Liver (tissue), 3 donors: Measurements from ENCODE around the gene BCL2L11.

Source experiments
- ATF3 ChIP-seq: IDR thresholded peaks from 2 replicates; pipeline ENCODE4 v1.6.1; 2016; ENCODE audit warnings: antibody characterized with exemption
- CTCF ChIP-seq: fragments of 150-350 bp; IDR thresholded peaks from 2 replicates; pipeline ENCODE4 v1.5.1; 2017; ENCODE audit warnings: improper control_type of control experiment, low read depth, low read length; ENCODE audit not compliant: missing input control
- FOXA1 ChIP-seq: IDR thresholded peaks from 2 replicates; pipeline ENCODE4 v1.6.1; 2016; ENCODE audit warnings: antibody characterized with exemption
- HNF4G ChIP-seq: IDR thresholded peaks from 2 replicates; pipeline ENCODE4 v1.6.1; 2016; ENCODE audit warnings: antibody characterized with exemption
- YY1 ChIP-seq: IDR thresholded peaks from 2 replicates; pipeline ENCODE4 v1.6.1; 2016; ENCODE audit warnings: antibody characterized with exemption, mild to moderate bottlenecking
- TF ChIP-seq, protein P1 (sequence below): IDR thresholded peaks from 2 replicates; pipeline ENCODE4 v1.6.1; 2016; ENCODE audit warnings: antibody characterized with exemption, mild to moderate bottlenecking
- donor health status: healthy.
- donor health status: healthy.

- TF ChIP-seq CTCF (no peak), FOXA1 (no peak), HNF4G (no peak), ATF3 (no peak), YY1 (no peak)
- TF ChIP-seq, protein P1, sequence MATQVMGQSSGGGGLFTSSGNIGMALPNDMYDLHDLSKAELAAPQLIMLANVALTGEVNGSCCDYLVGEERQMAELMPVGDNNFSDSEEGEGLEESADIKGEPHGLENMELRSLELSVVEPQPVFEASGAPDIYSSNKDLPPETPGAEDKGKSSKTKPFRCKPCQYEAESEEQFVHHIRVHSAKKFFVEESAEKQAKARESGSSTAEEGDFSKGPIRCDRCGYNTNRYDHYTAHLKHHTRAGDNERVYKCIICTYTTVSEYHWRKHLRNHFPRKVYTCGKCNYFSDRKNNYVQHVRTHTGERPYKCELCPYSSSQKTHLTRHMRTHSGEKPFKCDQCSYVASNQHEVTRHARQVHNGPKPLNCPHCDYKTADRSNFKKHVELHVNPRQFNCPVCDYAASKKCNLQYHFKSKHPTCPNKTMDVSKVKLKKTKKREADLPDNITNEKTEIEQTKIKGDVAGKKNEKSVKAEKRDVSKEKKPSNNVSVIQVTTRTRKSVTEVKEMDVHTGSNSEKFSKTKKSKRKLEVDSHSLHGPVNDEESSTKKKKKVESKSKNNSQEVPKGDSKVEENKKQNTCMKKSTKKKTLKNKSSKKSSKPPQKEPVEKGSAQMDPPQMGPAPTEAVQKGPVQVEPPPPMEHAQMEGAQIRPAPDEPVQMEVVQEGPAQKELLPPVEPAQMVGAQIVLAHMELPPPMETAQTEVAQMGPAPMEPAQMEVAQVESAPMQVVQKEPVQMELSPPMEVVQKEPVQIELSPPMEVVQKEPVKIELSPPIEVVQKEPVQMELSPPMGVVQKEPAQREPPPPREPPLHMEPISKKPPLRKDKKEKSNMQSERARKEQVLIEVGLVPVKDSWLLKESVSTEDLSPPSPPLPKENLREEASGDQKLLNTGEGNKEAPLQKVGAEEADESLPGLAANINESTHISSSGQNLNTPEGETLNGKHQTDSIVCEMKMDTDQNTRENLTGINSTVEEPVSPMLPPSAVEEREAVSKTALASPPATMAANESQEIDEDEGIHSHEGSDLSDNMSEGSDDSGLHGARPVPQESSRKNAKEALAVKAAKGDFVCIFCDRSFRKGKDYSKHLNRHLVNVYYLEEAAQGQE: no peak
Observed at GRCh38 chr2:111105926-111106325, 14.8 kb upstream of the BCL2L11 start.
